ENCODE measurements around the gene GRM1. TPM values are rescaled to one million over a fixed set of nuclear protein-coding genes. Genes with fewer than 3 reads are reported as not detected.

GRM1 gene
- total RNA-seq, 1 donor from 2014 or later, result not detected

DNA sequence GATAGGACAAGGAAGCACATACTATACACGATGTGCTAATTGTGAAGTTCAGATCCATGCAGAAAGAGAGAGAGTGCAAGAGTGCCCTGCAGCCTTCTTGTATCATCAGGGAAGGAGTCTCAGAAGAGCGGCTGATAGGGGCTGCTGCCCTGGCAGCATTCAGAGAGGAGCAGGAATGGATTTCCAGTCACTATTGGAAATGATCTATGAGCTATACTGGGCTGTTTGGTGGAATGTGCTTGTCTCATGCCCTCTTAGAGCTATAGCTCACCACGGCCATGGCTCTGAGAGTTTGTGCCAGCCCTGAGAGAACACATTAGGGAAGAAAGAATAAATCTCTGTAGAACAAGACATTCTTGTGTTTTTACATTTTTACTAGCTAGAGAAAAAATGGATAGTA is 302.2 kb downstream of the GRM1 start:
- TF ChIP-seq, protein P1, sequence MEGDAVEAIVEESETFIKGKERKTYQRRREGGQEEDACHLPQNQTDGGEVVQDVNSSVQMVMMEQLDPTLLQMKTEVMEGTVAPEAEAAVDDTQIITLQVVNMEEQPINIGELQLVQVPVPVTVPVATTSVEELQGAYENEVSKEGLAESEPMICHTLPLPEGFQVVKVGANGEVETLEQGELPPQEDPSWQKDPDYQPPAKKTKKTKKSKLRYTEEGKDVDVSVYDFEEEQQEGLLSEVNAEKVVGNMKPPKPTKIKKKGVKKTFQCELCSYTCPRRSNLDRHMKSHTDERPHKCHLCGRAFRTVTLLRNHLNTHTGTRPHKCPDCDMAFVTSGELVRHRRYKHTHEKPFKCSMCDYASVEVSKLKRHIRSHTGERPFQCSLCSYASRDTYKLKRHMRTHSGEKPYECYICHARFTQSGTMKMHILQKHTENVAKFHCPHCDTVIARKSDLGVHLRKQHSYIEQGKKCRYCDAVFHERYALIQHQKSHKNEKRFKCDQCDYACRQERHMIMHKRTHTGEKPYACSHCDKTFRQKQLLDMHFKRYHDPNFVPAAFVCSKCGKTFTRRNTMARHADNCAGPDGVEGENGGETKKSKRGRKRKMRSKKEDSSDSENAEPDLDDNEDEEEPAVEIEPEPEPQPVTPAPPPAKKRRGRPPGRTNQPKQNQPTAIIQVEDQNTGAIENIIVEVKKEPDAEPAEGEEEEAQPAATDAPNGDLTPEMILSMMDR (IDR thresholded peaks at IDR 0.05), result no peak
- intact Hi-C loops (cut with micrococcal nuclease), result no loop called here
- H3K27ac Mint-ChIP-seq, result no peak overlapping the region
- DNase-seq (no peak), ATAC-seq (ENCODE audit: low read depth) (no peak)
- peaks cover under 1% of the 10 kb centered on the region for H3K9me3 Mint-ChIP-seq
- ChIA-PET CTCF (no interaction called here), POLR2A (no interaction called here)
- no peaks in the 10 kb centered on the region for H3K27me3 Mint-ChIP-seq
- H3K36me3 Mint-ChIP-seq (ENCODE audit: low read depth), result no peaks in the 10 kb centered on the region
- no peaks in the 10 kb centered on the region for H3K4me1 Mint-ChIP-seq
- H3K4me3 Mint-ChIP-seq, result no peak overlapping the region

DNA sequence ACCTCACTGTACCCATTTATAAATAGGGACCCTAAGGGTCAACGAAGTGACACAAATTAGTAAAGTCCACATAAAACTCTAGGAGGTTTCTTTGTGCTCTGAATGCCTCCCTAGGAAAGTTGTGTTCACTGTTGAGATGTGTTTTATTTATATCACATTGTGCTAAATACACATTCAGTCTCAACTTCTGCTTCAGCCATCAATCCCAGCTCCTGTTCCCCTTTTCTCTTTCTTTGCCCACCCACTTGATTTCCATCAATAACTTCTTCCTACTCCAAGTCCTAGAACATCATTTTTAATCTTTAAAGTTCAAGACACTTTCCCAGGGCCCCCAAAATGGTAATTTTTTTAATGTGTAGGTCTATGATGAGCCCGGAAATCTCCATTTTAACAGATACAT is 306.5 kb downstream of the GRM1 start:
- Mint-ChIP-seq H3K4me3 (no peak overlapping the region), H3K27me3 (no peaks in the 10 kb centered on the region), H3K36me3 (ENCODE audit: low read depth) (no peaks in the 10 kb centered on the region), H3K4me1 (no peaks in the 10 kb centered on the region), H3K27ac (no peak overlapping the region), H3K9me3 (peaks cover 4% of the 10 kb centered on the region)
- no peak for DNase-seq
- POLR2A ChIA-PET, result no interaction called here
- intact Hi-C loops (cut with micrococcal nuclease), result no loop called here
- CTCF ChIA-PET, result no interaction called here
- TF ChIP-seq, protein P1 (IDR thresholded peaks at IDR 0.05), result no peak
- ATAC-seq (ENCODE audit: low read depth), result no peak

DNA sequence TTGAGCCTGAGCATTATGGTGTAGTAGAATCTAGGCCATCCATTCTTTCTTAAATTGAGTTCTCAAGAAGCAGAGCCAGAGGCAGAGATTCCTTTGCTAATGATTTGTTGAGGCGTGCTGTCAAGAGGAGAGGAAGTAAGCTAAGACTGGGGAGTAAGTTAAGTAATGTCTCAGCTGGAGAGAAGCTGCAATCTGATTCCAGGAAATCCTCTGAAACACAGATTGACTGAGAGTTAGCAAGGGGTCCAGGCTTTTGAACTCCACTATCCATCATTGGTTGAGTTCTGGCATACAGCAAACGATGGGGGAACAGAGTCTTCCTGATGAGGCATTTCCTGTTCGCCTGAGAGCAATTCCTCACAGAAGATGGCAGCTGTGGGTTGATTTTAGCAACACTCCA is 307.3 kb downstream of the GRM1 start:
- TF ChIP-seq, protein P1 (IDR thresholded peaks at IDR 0.05), result no peak
- Mint-ChIP-seq H3K4me3 (no peak overlapping the region), H3K27me3 (no peaks in the 10 kb centered on the region), H3K36me3 (ENCODE audit: low read depth) (no peaks in the 10 kb centered on the region), H3K9me3 (peaks cover 4% of the 10 kb centered on the region), H3K27ac (no peak overlapping the region), H3K4me1 (no peaks in the 10 kb centered on the region)
- intact Hi-C loops (cut with micrococcal nuclease), result no loop called here
- ChIA-PET POLR2A (no interaction called here), CTCF (no interaction called here)
- ATAC-seq (ENCODE audit: low read depth) (no peak), DNase-seq (no peak)

DNA sequence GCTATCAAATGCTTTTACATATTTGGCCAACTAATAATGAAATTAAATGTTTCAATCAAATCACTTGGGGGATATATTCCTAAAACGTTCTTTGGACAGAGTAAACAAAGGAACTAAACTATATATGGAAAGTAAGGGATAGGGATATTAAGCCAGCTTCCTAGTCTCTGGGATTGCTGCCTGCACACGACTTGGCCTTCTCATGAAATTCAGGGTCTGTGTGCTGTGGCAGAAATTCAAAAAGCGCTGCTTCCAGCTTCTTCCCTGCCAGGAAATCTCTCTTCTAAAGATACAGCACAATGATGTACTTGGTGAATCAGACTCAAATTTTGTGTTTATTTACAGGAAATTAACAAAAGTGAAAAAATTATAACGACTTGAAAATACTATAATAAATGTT is 308.5 kb downstream of the GRM1 start:
- ChIA-PET CTCF (no interaction called here), POLR2A (no interaction called here)
- no peak overlapping the region for H3K27ac Mint-ChIP-seq
- intact Hi-C loops (cut with micrococcal nuclease), result no loop called here
- ATAC-seq (ENCODE audit: low read depth), result no peak
- no peaks in the 10 kb centered on the region for H3K27me3 Mint-ChIP-seq
- no peak for DNase-seq
- no peak overlapping the region for H3K4me3 Mint-ChIP-seq
- H3K9me3 Mint-ChIP-seq, result peaks cover 4% of the 10 kb centered on the region
- no peaks in the 10 kb centered on the region for H3K4me1 Mint-ChIP-seq
- no peaks in the 10 kb centered on the region for H3K36me3 Mint-ChIP-seq (ENCODE audit: low read depth)
- TF ChIP-seq, protein P1 (IDR thresholded peaks at IDR 0.05), result no peak

DNA sequence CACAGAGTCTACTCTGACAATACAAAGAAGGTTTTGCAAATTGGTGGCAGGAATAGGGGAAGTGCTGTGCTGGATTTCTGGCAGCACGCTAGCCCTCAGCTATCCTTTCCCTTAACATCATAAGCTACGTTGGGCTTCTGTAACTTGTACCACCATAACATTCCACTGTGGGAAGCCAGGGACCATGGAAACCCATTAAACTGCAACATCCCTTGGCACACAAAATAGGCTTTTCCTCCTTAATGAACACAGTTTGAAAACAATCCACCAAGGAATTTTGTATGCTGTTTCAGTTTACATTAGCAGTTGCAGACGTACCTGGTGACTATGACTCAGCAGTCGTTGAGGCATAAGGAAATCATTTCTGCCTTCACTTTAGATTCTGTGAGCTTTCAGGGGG is 310.9 kb downstream of the GRM1 start:
- H3K27ac Mint-ChIP-seq, result no peak overlapping the region
- intact Hi-C loops (cut with micrococcal nuclease), result no loop called here
- TF ChIP-seq, protein P1 (IDR thresholded peaks at IDR 0.05), result no peak
- CTCF ChIA-PET, result no interaction called here
- no peaks in the 10 kb centered on the region for H3K4me1 Mint-ChIP-seq
- H3K9me3 Mint-ChIP-seq, result peaks cover 4% of the 10 kb centered on the region
- DNase-seq, result no peak
- ATAC-seq (ENCODE audit: low read depth), result no peak
- no peaks in the 10 kb centered on the region for H3K27me3 Mint-ChIP-seq
- H3K36me3 Mint-ChIP-seq (ENCODE audit: low read depth), result no peaks in the 10 kb centered on the region
- POLR2A ChIA-PET, result no interaction called here
- H3K4me3 Mint-ChIP-seq, result no peak overlapping the region
